Large intestine (tissue), 3 donors: ENCODE measurements around the gene ZBED2. TPM values are rescaled to one million over a fixed set of nuclear protein-coding genes. Genes with fewer than 3 reads are reported as not detected.
A peak's percentile ranks its signal among the peaks of the same experiment; 100 is the strongest.
"Not testable (repeated sequence)": the region's sequence is repeated elsewhere in the genome, so short reads cannot be mapped to it uniquely, and the experiment has no call there.

Experiments used
- DNase-seq, 2 donors: peaks; one replicate each; pipeline versions ENCODE4 v3.0.0 to v3.0.0-alpha.2; 2013
- H3K27ac ChIP-seq: one replicate; pipeline ENCODE4 v1.5.1; 2013; ENCODE audit warnings: low read length
- H3K27me3 ChIP-seq: 2 replicates; pipeline ENCODE4 v1.6.1; 2013; ENCODE audit warnings: low read length; ENCODE audit not compliant: control insufficient read depth, insufficient read depth
- H3K36me3 ChIP-seq: 2 replicates; pipeline ENCODE4 v1.6.1; 2013; ENCODE audit warnings: low read length; ENCODE audit not compliant: control insufficient read depth, insufficient read depth
- H3K4me1 ChIP-seq: one replicate; pipeline ENCODE4 v1.6.1; 2013; ENCODE audit warnings: low read length; ENCODE audit not compliant: control insufficient read depth, insufficient read depth
- H3K4me3 ChIP-seq: one replicate; pipeline ENCODE4 v1.5.1; 2013; ENCODE audit warnings: low read length
- H3K9me3 ChIP-seq: one replicate; pipeline ENCODE4 v1.6.1; 2013; ENCODE audit warnings: mild to moderate bottlenecking, low read depth, low read length, moderate library complexity; ENCODE audit not compliant: control insufficient read depth
- WGBS: methylation state at CpG from one replicate; pipeline ENCODE4 v1.1.5; 2013; ENCODE audit warnings: low lambda C conversion rate; ENCODE audit not compliant: insufficient coverage; 5-methylcytosine and 5-hydroxymethylcytosine counted together
- polyA plus RNA-seq: library from polyadenylated mRNA; unstranded; fragments of 120-200 nt; gene quantifications from one replicate; pipeline ENCODE4 v1.2.1, GENCODE V29; 2013

ZBED2 gene
- polyA plus RNA-seq, 1 donor, result 1.0 TPM

DNA sequence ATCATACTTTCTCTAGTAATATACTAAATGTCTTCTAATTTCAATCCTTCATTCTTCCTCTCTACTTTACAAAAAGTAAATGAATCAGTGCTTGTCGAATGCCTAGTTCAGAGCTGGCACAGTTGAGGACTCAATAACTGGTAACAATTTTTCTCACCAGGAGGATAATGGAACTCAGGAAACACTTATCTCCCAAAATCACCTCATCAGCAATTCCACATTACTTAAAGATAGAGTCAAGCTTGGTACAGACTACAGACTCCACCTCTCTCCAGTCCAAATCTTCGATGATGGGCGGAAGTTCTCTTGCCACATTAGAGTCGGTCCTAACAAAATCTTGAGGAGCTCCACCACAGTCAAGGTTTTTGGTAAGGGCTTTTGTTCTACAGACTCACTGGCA is 16.3 kb downstream of the ZBED2 start:
- H3K36me3 ChIP-seq, result no peaks in the 10 kb centered on the region
- H3K27me3 ChIP-seq, result no peaks in the 10 kb centered on the region
- H3K27ac ChIP-seq, result no peak overlapping the region
- no peaks in the 10 kb centered on the region for H3K9me3 ChIP-seq
- no peaks in the 10 kb centered on the region for H3K4me1 ChIP-seq
- DNase-seq, result no peak
- H3K4me3 ChIP-seq, result no peak overlapping the region
- WGBS, result no CpG with 5 or more reads among the region's 4 CpGs

DNA sequence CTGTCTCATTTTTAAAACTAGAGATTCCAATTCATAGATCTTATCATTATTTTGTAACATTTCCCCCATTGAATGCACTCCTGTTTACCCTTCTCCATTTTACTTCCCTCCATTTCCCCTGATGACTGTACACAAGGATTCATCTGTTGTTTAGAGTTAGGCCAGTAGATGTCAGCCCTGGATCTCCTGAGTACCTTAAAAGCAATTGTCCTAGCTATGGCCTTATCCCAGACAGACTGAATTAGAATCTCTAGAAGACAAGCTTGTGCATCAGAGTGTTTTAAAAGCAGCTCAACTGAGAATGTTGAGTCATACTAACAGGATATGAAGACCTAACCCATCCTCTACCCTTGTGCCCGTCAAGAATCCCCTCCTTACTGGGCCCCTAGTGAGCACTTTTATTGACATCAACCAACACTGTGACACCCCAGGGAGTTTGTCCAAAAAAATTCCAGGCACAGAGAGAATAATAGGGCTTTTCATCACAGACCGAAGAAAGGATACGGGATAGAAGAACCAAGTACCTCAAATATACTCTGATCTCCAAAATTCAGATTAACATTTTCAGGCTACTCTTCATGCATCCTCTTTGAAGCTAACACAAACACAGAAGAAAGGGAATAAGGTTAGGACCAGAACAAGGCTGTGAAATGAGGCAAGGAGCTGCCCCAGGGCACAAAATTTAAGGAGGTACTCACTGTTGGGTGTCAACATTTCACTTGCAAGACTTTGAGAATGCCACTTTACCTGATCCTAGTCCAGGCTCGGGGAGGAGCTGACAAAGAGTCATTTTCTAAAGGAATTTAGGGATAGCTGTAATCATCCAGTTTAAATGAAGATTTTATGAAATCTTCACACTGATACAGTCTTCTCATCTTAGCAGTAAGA is 17.1 kb downstream of the ZBED2 start:
- H3K36me3 ChIP-seq, result no peaks in the 10 kb centered on the region
- no peaks in the 10 kb centered on the region for H3K27me3 ChIP-seq
- no CpG with 5 or more reads among the region's 4 CpGs for WGBS
- H3K9me3 ChIP-seq, result no peaks in the 10 kb centered on the region
- no peak overlapping the region for H3K4me3 ChIP-seq
- no peaks in the 10 kb centered on the region for H3K4me1 ChIP-seq
- H3K27ac ChIP-seq, result no peak overlapping the region
- peak; percentile 20 to 49 for DNase-seq

- WGBS, result no CpG with 5 or more reads among the region's 1 CpG
- no peak overlapping the region for H3K27ac ChIP-seq
These were observed 18.0 kb downstream of the ZBED2 start for GRCh38 chr3:111577113-111577512.

DNA sequence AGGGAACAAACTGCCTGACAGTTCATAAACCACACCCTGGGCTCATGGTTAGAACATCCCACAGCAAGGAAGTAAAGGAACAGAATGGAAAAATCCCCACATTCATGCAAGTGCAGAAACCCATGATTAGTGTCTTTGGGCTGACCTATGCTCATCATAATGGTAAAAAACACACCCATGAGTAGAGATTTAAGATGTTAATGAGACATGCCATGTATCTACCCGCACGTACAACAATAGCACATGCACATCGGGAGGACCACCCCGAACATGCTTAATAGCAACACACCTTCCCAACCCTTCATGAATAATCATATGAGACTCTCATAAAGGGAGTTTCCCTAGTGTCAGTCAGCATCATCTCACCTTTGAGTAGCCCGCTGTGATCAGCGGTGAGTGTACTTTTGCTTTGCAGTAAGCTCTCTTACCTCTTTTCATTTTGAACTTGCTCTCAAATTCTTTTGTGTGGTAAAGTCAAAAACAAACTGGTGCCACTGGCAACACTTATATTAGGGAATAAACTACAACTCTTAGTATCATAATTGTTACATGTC is 23.2 kb downstream of the ZBED2 start:
- H3K27me3 ChIP-seq, result no peaks in the 10 kb centered on the region
- no peaks in the 10 kb centered on the region for H3K4me1 ChIP-seq
- no peak overlapping the region for H3K27ac ChIP-seq
- 100% methylated on average over 1 of the region's 6 CpGs for WGBS
- no peaks in the 10 kb centered on the region for H3K9me3 ChIP-seq
- H3K36me3 ChIP-seq, result no peaks in the 10 kb centered on the region
- DNase-seq, result no peak
- H3K4me3 ChIP-seq, result no peak overlapping the region

More at GRCh38 chr3:111577113-111577512, 18.0 kb downstream of the ZBED2 start:
- DNase-seq, result no peak
- H3K36me3 ChIP-seq, result no peaks in the 10 kb centered on the region
- H3K27me3 ChIP-seq, result no peaks in the 10 kb centered on the region
- no peaks in the 10 kb centered on the region for H3K9me3 ChIP-seq
- H3K4me1 ChIP-seq, result no peaks in the 10 kb centered on the region
- no peak overlapping the region for H3K4me3 ChIP-seq

- no peak for DNase-seq
- H3K27me3 ChIP-seq, result no peaks in the 10 kb centered on the region
- WGBS, result no CpG with 5 or more reads among the region's 1 CpG
These were observed 23.9 kb downstream of the ZBED2 start for GRCh38 chr3:111571282-111571681.

GRCh38 chr3:111570404-111571030 is 24.6 kb downstream of the ZBED2 start:
- Histone ChIP-seq H3K9me3 (no peaks in the 10 kb centered on the region), H3K4me1 (no peaks in the 10 kb centered on the region), H3K4me3 (no peak overlapping the region), H3K27ac (no peak overlapping the region), H3K36me3 (no peaks in the 10 kb centered on the region), H3K27me3 (no peaks in the 10 kb centered on the region)
- no CpG with 5 or more reads among the region's 12 CpGs for WGBS
- DNase-seq, result no peak

More at GRCh38 chr3:111571282-111571681, 23.9 kb downstream of the ZBED2 start:
- Histone ChIP-seq H3K4me1 (no peaks in the 10 kb centered on the region), H3K27ac (no peak overlapping the region), H3K9me3 (no peaks in the 10 kb centered on the region), H3K36me3 (no peaks in the 10 kb centered on the region), H3K4me3 (no peak overlapping the region)

GRCh38 chr3:111568911-111569310 is 26.2 kb downstream of the ZBED2 start:
- Histone ChIP-seq H3K4me3 (no peak overlapping the region), H3K27ac (no peak overlapping the region), H3K36me3 (no peaks in the 10 kb centered on the region), H3K4me1 (no peaks in the 10 kb centered on the region), H3K9me3 (no peaks in the 10 kb centered on the region), H3K27me3 (no peaks in the 10 kb centered on the region)
- no peak for DNase-seq

GRCh38 chr3:111568355-111568754 is 26.8 kb downstream of the ZBED2 start:
- no peak overlapping the region for H3K4me3 ChIP-seq
- WGBS, result 95% methylated on average over 2 of the region's 2 CpGs
- H3K27me3 ChIP-seq, result no peaks in the 10 kb centered on the region
- no peak for DNase-seq
- no peaks in the 10 kb centered on the region for H3K4me1 ChIP-seq
- no peak overlapping the region for H3K27ac ChIP-seq
- no peaks in the 10 kb centered on the region for H3K9me3 ChIP-seq
- no peaks in the 10 kb centered on the region for H3K36me3 ChIP-seq

- no CpG with 5 or more reads among the region's 2 CpGs for WGBS
- no peaks in the 10 kb centered on the region for H3K36me3 ChIP-seq
- no peak overlapping the region for H3K27ac ChIP-seq
- no peaks in the 10 kb centered on the region for H3K4me1 ChIP-seq
- no peak for DNase-seq
- H3K4me3 ChIP-seq, result no peak overlapping the region
- H3K9me3 ChIP-seq, result no peaks in the 10 kb centered on the region
- no peaks in the 10 kb centered on the region for H3K27me3 ChIP-seq
These were observed 28.3 kb downstream of the ZBED2 start for GRCh38 chr3:111566844-111567243.

DNA sequence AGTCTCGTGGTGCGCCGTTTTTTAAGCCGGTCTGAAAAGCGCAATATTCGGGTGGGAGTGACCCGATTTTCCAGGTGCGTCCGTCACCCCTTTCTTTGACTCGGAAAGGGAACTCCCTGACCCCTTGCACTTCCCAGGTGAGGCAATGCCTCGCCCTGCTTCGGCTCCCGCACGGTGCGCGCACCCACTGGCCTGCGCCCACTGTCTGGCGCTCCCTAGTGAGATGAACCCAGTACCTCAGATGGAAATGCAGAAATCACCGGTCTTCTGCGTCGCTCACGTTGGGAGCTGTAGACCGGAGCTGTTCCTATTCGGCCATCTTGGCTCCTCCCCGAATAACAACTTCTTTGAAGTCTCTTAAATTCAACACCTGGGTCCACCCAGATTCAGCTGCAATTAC is 33.2 kb downstream of the ZBED2 start:
- H3K27ac ChIP-seq, H3K4me1 ChIP-seq, H3K36me3 ChIP-seq, H3K4me3 ChIP-seq, H3K27me3 ChIP-seq, H3K9me3 ChIP-seq, DNase-seq: not testable (repeated sequence)
- 100% methylated on average over 2 of the region's 25 CpGs for WGBS
